Smooth muscle cell (in vitro differentiated cells): Measurements from ENCODE around the gene SLC24A3. TPM values are rescaled to one million over a fixed set of nuclear protein-coding genes. Genes with fewer than 3 reads are reported as not detected.

Experiments used
- DNase-seq: peaks from one replicate; lab custom pipeline; 2025; ENCODE audit not compliant: unreplicated experiment; lab: John Stamatoyannopoulos, UW
- H2AFZ ChIP-seq: fragments of 200-600 bp; sonication (generic); 2 replicates; pipeline ENCODE4 v1.6.0; 2016; ENCODE audit warnings: antibody characterized with exemption, low read depth, mild to moderate bottlenecking
- H3F3A ChIP-seq: fragments of 200-600 bp; sonication (generic); 2 replicates; pipeline ENCODE4 v1.6.0; 2017; ENCODE audit warnings: antibody characterized with exemption, low read depth
- H3K27ac ChIP-seq: fragments of 200-600 bp; sonication (generic); 2 replicates; pipeline ENCODE4 v1.5.1; 2016; ENCODE audit warnings: low read depth, mild to moderate bottlenecking
- H3K27me3 ChIP-seq: fragments of 200-600 bp; sonication (generic); 2 replicates; pipeline ENCODE4 v1.6.1; 2016; ENCODE audit warnings: low read depth, mild to moderate bottlenecking
- H3K36me3 ChIP-seq: fragments of 200-600 bp; sonication (generic); 2 replicates; pipeline ENCODE4 v1.5.1; 2016; ENCODE audit warnings: low read depth
- H3K4me1 ChIP-seq: fragments of 200-600 bp; sonication (generic); 2 replicates; pipeline ENCODE4 v1.5.1; 2016; ENCODE audit warnings: low read depth
- H3K4me2 ChIP-seq: fragments of 200-600 bp; sonication (generic); 2 replicates; pipeline ENCODE4 v1.6.0; 2016; ENCODE audit warnings: mild to moderate bottlenecking
- H3K4me3 ChIP-seq: fragments of 200-600 bp; sonication (generic); 2 replicates; pipeline ENCODE4 v1.5.1; 2016; ENCODE audit warnings: mild to moderate bottlenecking
- H3K79me2 ChIP-seq: fragments of 200-600 bp; sonication (generic); 2 replicates; pipeline ENCODE4 v1.6.0; 2016; ENCODE audit warnings: low read depth, mild to moderate bottlenecking
- H3K9ac ChIP-seq: fragments of 200-600 bp; sonication (generic); 2 replicates; pipeline ENCODE4 v1.6.0; 2016; ENCODE audit warnings: low read depth
- H3K9me3 ChIP-seq: fragments of 200-600 bp; sonication (generic); replicated peaks from 2 replicates; pipeline ENCODE4 v1.5.1; 2016; ENCODE audit warnings: low read depth
- H4K20me1 ChIP-seq: fragments of 200-600 bp; sonication (generic); 2 replicates; pipeline ENCODE4 v1.6.0; 2016; ENCODE audit warnings: low read depth
- WGBS: methylation state at CpG from one replicate; pipeline ENCODE4 v1.1.7; 2016; ENCODE audit warnings: low lambda C conversion rate; 5-methylcytosine and 5-hydroxymethylcytosine counted together
- polyA plus RNA-seq: library from polyadenylated mRNA; unstranded; fragments of >200 nt; fragmentation: Nextera tagmentation; extraction: Ambion mirVana; gene quantifications from 2 replicates; pipeline ENCODE4 v1.2.1, GENCODE V29; 2016
- total RNA-seq: library from RNA; depleted of rRNA; stranded (reverse); fragments of >200 nt; gene quantifications from 2 replicates; pipeline ENCODE4 v1.2.3, GENCODE V29; 2014
- TF ChIP-seq, protein P1 (sequence below): fragments of 200-600 bp; sonication (generic); IDR thresholded peaks from 2 replicates; pipeline ENCODE4 v1.5.1; 2017; ENCODE audit warnings: borderline replicate concordance, mild to moderate bottlenecking, antibody characterized with exemption; ENCODE audit not compliant: insufficient read depth, poor library complexity, severe bottlenecking

The SLC24A3 gene
- total and polyA plus RNA-seq, 2 experiments from 2014 or later, result 2.5 to 3.2 TPM

DNA sequence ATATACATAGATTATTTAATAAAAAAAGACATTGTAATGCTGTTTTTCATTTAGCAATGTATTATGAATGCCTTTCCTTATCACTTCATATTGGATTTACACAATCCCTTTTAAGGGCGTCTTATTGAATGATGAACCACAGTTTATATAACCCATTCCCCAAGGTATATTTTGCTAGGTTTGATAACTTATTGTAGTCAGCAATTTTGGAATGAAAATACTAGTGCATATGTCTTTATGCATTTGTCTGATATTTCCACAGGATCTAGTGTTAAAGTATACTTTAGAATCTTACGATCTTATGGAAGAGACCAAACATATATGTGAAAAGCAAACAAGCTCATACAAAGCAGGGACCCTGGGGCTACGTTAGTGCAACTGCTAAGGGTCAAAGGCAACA is 365.2 kb downstream of the SLC24A3 start:
- no peak overlapping the region for H3K4me2 ChIP-seq
- H3K4me3 ChIP-seq, result no peak overlapping the region
- no peaks in the 10 kb centered on the region for H3K4me1 ChIP-seq
- no peak overlapping the region for H3K9ac ChIP-seq
- TF ChIP-seq, protein P1, sequence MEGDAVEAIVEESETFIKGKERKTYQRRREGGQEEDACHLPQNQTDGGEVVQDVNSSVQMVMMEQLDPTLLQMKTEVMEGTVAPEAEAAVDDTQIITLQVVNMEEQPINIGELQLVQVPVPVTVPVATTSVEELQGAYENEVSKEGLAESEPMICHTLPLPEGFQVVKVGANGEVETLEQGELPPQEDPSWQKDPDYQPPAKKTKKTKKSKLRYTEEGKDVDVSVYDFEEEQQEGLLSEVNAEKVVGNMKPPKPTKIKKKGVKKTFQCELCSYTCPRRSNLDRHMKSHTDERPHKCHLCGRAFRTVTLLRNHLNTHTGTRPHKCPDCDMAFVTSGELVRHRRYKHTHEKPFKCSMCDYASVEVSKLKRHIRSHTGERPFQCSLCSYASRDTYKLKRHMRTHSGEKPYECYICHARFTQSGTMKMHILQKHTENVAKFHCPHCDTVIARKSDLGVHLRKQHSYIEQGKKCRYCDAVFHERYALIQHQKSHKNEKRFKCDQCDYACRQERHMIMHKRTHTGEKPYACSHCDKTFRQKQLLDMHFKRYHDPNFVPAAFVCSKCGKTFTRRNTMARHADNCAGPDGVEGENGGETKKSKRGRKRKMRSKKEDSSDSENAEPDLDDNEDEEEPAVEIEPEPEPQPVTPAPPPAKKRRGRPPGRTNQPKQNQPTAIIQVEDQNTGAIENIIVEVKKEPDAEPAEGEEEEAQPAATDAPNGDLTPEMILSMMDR, result no peak
- H3K36me3 ChIP-seq, result no peaks in the 10 kb centered on the region
- H4K20me1 ChIP-seq, result no peaks in the 10 kb centered on the region
- H3K27ac ChIP-seq, result no peak overlapping the region
- no peaks in the 10 kb centered on the region for H3K9me3 ChIP-seq
- H3K27me3 ChIP-seq, result peaks cover 8% of the 10 kb centered on the region
- no peak for DNase-seq
- no peak overlapping the region for H2AFZ ChIP-seq
- H3K79me2 ChIP-seq, result no peaks in the 10 kb centered on the region
- H3F3A ChIP-seq, result no peaks in the 10 kb centered on the region
- 92% methylated on average over 3 of the region's 3 CpGs for WGBS

DNA sequence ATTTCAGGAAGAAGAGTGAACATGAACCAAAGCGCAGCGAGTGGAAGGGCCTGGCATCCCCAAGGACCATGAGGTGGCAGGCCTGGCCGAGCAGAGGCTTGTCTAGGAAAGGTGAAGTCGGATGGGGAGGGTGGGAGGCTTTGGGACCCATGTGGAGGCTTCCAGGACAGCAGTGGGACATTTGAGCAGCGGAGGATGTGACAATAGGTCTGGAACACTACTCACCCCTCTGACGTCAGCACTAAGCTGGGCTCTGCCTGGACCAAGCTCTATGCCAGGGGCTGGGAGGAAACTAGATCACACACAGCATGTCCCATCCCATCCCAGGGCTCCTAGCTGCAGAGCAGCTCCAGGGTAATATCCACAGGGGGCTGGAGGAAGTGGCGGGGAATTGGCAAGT is 370.3 kb downstream of the SLC24A3 start:
- H3K27me3 ChIP-seq, result peaks cover 10% of the 10 kb centered on the region
- TF ChIP-seq, protein P1, result no peak
- H3K4me2 ChIP-seq, result no peak overlapping the region
- no peak overlapping the region for H3K4me3 ChIP-seq
- no peaks in the 10 kb centered on the region for H3F3A ChIP-seq
- H3K9ac ChIP-seq, result no peak overlapping the region
- H4K20me1 ChIP-seq, result no peaks in the 10 kb centered on the region
- H3K79me2 ChIP-seq, result no peaks in the 10 kb centered on the region
- no peak overlapping the region for H2AFZ ChIP-seq
- no peaks in the 10 kb centered on the region for H3K9me3 ChIP-seq
- no peak overlapping the region for H3K27ac ChIP-seq
- WGBS, result 88% methylated on average over 6 of the region's 7 CpGs
- no peaks in the 10 kb centered on the region for H3K36me3 ChIP-seq
- H3K4me1 ChIP-seq, result no peaks in the 10 kb centered on the region
- no peak for DNase-seq

DNA sequence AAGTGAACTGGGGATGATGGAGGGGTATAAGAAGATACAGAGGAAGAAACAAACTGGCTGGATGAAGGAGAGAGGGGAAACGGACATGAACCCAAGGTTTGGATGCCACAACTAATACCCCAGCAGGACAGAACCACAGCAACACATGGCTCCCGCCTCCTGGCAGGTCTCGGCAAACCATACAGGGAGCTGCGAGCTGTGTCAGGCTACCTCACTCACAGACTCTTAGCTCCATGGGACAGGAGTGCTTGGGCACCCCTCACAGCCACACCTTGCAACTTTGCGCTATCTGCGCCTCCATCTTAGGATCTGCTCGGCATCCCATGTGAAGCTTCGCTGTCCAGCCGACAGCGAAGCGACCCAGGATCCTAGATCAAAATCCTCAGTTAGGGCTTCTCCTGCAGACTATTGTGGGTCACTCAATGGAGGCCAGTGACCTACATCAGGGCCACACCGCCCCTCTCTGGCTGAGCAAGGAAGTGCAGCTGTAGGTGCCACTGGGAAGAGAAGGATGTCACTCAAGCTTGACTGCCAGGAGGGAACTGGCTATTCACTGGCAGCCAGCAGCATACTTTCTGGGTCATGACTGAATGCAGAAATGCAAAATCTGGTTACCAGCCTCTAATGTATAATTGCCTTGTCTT is 371.2 kb downstream of the SLC24A3 start:
- H3K4me3 ChIP-seq, result no peak overlapping the region
- H3K4me1 ChIP-seq, result no peaks in the 10 kb centered on the region
- no peaks in the 10 kb centered on the region for H3K36me3 ChIP-seq
- H2AFZ ChIP-seq, result no peak overlapping the region
- no peak overlapping the region for H3K27ac ChIP-seq
- H3K79me2 ChIP-seq, result no peaks in the 10 kb centered on the region
- H4K20me1 ChIP-seq, result no peaks in the 10 kb centered on the region
- 37% methylated on average over 12 of the region's 12 CpGs for WGBS
- TF ChIP-seq, protein P1, result peak; percentile 98
- no peaks in the 10 kb centered on the region for H3K9me3 ChIP-seq
- H3K9ac ChIP-seq, result no peak overlapping the region
- peaks cover 10% of the 10 kb centered on the region for H3K27me3 ChIP-seq
- DNase-seq, result peak; percentile 12
- no peaks in the 10 kb centered on the region for H3F3A ChIP-seq
- H3K4me2 ChIP-seq, result no peak overlapping the region

DNA sequence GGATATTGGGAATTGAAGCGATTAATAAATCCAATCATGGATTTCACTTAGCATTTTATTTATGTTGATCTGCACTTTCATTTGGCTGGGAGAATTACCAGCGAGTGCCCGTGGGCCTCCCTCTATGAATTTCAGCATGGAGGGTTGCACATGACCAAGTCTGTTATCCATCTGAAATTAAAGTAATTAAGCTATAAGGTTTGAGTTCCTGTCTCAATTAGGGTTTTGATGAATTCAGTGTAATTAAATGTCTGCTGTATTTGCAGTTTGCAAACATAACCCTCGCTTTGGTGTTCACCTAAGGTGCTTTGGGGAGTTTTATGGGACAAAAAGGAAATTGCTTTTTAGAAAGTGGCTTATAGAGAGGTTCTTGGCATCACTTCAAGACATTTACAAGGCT is 375.8 kb downstream of the SLC24A3 start:
- H2AFZ ChIP-seq, result no peak overlapping the region
- no peaks in the 10 kb centered on the region for H4K20me1 ChIP-seq
- no peak overlapping the region for H3K4me2 ChIP-seq
- H3K9ac ChIP-seq, result no peak overlapping the region
- no peak overlapping the region for H3K27ac ChIP-seq
- no peaks in the 10 kb centered on the region for H3K36me3 ChIP-seq
- H3K27me3 ChIP-seq, result peaks cover 3% of the 10 kb centered on the region
- no peaks in the 10 kb centered on the region for H3F3A ChIP-seq
- H3K79me2 ChIP-seq, result no peaks in the 10 kb centered on the region
- no peak for DNase-seq
- TF ChIP-seq, protein P1, result no peak
- no peak overlapping the region for H3K4me3 ChIP-seq
- H3K4me1 ChIP-seq, result no peaks in the 10 kb centered on the region
- WGBS, result 93% methylated on average over 4 of the region's 4 CpGs
- no peaks in the 10 kb centered on the region for H3K9me3 ChIP-seq
